ENCODE results near the gene GPR26. TPM values are rescaled to one million over a fixed set of nuclear protein-coding genes. Genes with fewer than 3 reads are reported as not detected.

GPR26 gene
- total and polyA plus RNA-seq, 12 donors: not detected

DNA sequence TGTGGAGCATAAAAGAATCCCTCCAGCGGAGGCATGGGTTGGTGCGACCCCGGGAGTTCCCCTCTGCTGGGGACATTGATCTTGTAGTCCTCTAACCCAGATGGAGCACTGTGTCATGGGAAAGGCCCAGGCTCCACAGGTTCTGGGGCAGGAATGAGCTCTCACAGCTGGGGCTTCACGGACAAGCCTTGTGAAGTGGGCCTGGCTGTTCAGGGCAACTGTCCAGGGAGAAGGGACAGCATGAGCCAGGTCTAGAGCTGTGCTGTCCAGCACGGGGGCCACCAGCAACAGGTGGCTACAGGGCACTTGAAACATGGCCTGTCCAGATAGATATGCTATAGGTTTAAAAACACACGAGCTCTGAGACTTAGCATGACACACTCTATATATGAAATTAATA is 11.4 kb downstream of the GPR26 start:
- no peak overlapping the region for H3K4me3 ChIP-seq
- DNase-seq (no peak), ATAC-seq (no peak)
- no peak overlapping the region for H3K27ac ChIP-seq
- intact Hi-C loops (cut with DNase I): no loop called here
- TF ChIP-seq, protein P1, sequence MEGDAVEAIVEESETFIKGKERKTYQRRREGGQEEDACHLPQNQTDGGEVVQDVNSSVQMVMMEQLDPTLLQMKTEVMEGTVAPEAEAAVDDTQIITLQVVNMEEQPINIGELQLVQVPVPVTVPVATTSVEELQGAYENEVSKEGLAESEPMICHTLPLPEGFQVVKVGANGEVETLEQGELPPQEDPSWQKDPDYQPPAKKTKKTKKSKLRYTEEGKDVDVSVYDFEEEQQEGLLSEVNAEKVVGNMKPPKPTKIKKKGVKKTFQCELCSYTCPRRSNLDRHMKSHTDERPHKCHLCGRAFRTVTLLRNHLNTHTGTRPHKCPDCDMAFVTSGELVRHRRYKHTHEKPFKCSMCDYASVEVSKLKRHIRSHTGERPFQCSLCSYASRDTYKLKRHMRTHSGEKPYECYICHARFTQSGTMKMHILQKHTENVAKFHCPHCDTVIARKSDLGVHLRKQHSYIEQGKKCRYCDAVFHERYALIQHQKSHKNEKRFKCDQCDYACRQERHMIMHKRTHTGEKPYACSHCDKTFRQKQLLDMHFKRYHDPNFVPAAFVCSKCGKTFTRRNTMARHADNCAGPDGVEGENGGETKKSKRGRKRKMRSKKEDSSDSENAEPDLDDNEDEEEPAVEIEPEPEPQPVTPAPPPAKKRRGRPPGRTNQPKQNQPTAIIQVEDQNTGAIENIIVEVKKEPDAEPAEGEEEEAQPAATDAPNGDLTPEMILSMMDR (IDR thresholded peaks at IDR 0.05): no peak
- WGBS, 2 donors: 66 to 72% methylated on average over 6 of the region's 6 CpGs
- peaks cover 0 to 26% (median 9%) of the 10 kb centered on the region in 7 donors for H3K27me3 ChIP-seq
- no peaks in the 10 kb centered on the region for H3K4me1 ChIP-seq
- H3K36me3 ChIP-seq: no peaks in the 10 kb centered on the region
- no peaks in the 10 kb centered on the region for H3K9me3 ChIP-seq

DNA sequence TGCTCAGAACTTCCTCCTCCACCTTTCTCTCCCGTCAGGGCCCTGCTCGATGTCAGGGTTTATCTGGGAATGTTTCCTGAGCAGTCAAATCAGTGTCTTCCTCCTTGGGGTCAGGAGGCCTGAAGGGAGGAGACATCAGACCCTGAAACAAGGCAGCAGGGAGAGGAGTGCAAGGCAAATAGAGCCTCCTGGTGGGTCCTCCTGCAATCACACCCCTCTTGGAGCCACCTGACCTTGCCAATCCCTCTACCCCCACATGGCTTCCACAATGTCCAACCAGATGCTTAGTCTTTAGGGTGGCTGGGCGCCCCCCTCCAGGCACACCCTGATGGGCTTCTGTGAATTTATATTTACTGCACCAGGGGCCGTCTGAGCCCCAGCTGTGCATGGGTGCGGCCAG is 12.2 kb downstream of the GPR26 start:
- no peak overlapping the region for H3K4me3 ChIP-seq
- H3K4me1 ChIP-seq: no peaks in the 10 kb centered on the region
- no peaks in the 10 kb centered on the region for H3K36me3 ChIP-seq
- ATAC-seq (no peak), DNase-seq (no peak)
- peaks cover 0 to 26% (median 11%) of the 10 kb centered on the region in 7 donors for H3K27me3 ChIP-seq
- no peak overlapping the region for H3K27ac ChIP-seq
- TF ChIP-seq, protein P1 (IDR thresholded peaks at IDR 0.05): no peak
- 50 to 55% methylated on average over 5 of the region's 5 CpGs for WGBS, 2 donors
- no peaks in the 10 kb centered on the region for H3K9me3 ChIP-seq
- intact Hi-C loops (cut with DNase I): no loop called here

DNA sequence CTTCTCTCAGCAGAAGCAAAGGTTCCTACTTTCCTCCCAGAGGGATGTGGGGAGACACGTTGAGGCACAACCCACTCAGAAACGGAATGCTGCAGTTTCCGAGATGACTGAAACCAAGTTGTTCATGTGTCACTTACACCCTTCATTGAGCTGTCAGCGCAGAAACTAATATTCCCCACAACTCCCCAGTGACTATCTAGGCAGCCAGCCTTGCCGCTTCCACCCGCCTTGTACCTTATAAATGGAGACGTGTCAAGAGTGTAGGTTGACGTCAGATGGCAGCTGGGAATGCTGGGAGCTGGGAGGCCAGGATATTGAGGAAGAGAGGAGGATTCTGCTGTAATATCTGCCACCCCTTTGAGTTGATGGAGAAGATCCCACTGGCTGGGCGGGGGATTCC is 15.1 kb downstream of the GPR26 start:
- Histone ChIP-seq H3K4me1 (no peaks in the 10 kb centered on the region), H3K36me3 (no peaks in the 10 kb centered on the region), H3K9me3 (no peaks in the 10 kb centered on the region), H3K27ac (no peak overlapping the region), H3K4me3 (no peak overlapping the region), H3K27me3 (peaks cover 0 to 40% (median 20%) of the 10 kb centered on the region in 7 donors)
- ATAC-seq (no peak), DNase-seq (no peak)
- intact Hi-C loops (cut with DNase I): no loop called here
- 61 to 66% methylated on average over 9 of the region's 9 CpGs for WGBS, 2 donors
- TF ChIP-seq, protein P1 (IDR thresholded peaks at IDR 0.05): no peak

DNA sequence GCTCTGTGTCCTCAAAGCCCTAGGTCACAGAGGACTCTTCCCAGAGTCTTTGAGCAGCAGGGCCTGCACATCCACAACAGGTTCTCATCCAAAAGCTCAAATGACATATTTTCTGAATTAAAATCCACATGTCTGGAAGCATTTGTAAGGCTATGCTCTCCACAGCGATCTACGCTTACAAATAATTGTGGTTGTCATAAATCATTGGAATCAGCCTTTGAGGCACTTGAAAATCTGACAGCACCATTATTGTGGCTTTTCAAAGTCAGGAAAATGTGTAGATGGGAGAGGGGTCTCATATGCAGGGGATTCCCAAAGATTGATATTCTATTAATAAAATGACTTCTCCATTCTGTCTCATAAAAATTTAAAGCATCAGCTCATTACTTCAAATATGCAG is 16.3 kb downstream of the GPR26 start:
- ATAC-seq (no peak), DNase-seq (no peak)
- intact Hi-C loops (cut with DNase I): no loop called here
- H3K4me3 ChIP-seq: no peak overlapping the region
- TF ChIP-seq, protein P1 (IDR thresholded peaks at IDR 0.05): no peak
- peaks cover 0 to 46% (median 20%) of the 10 kb centered on the region in 7 donors for H3K27me3 ChIP-seq
- H3K4me1 ChIP-seq: no peaks in the 10 kb centered on the region
- H3K36me3 ChIP-seq: no peaks in the 10 kb centered on the region
- WGBS, 2 donors: 94 to 98% methylated on average over 2 of the region's 2 CpGs
- no peaks in the 10 kb centered on the region for H3K9me3 ChIP-seq
- H3K27ac ChIP-seq: no peak overlapping the region

All from heart right ventricle (tissue), 16 donors.